ENCODE data around the gene SOX12. TPM values are rescaled to one million over a fixed set of nuclear protein-coding genes. Genes with fewer than 3 reads are reported as not detected.

SOX12 gene
- total and polyA plus RNA-seq, 8 donors, result 2.9 to 8.8 (median 5.4) TPM

DNA sequence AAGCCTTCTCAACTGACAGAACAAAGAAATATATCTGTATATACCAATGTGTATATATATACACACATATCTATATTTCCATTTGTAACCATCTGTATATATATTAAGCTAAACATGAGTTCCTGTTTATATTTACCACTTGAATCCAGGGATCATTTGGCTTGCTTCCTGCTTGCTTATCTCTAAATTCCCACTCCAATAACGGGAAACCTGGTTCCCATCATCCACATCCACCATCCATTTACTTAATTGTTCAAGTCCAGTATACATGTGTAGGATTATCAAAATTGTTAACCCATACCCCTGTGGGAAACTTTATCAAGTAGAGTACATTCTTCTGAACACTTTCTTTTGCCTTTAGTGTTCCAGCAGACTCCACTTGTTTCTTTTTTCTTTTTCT is 12.5 kb upstream of the SOX12 start:
- FAIRE-seq (no peak), ATAC-seq (no peak), DNase-seq (no peak)
- no peak for TF ChIP-seq CTCF (IDR thresholded peaks at IDR 0.05)
- Histone ChIP-seq H3K36me3 (no peaks in the 10 kb centered on the region), H3K4me1 (peaks cover 0 to 3% (median 0%) of the 10 kb centered on the region in 3 donors), H3K4me3 (no peak overlapping the region), H3K27me3 (no peaks in the 10 kb centered on the region), H3K9me3 (no peaks in the 10 kb centered on the region), H3K27ac (no peak overlapping the region)
- 42% methylated on average over 1 of the region's 1 CpG for WGBS, 2 donors
- intact Hi-C loops (cut with DNase I), result no loop called here

- no peak for FAIRE-seq
- TF ChIP-seq CTCF (IDR thresholded peaks at IDR 0.05), result no peak
- no peak for ATAC-seq
Measured at GRCh38 chr20:313402-313801, 11.9 kb upstream of the SOX12 start.

GRCh38 chr20:313948-314347 is 11.4 kb upstream of the SOX12 start:
- H3K9me3 ChIP-seq, result no peaks in the 10 kb centered on the region
- H3K4me1 ChIP-seq, result peaks cover 0 to 3% (median 0%) of the 10 kb centered on the region in 3 donors
- no peaks in the 10 kb centered on the region for H3K36me3 ChIP-seq
- H3K27me3 ChIP-seq, result no peaks in the 10 kb centered on the region
- intact Hi-C loops (cut with DNase I), result no loop called here
- no peak overlapping the region for H3K4me3 ChIP-seq
- H3K27ac ChIP-seq, result no peak overlapping the region
- no peak for ATAC-seq
- no peak for TF ChIP-seq CTCF (IDR thresholded peaks at IDR 0.05)
- FAIRE-seq, result no peak
- DNase-seq, result no peak

More at GRCh38 chr20:313402-313801, 11.9 kb upstream of the SOX12 start:
- intact Hi-C loops (cut with DNase I), result no loop called here
- H3K27ac ChIP-seq, result no peak overlapping the region
- no peaks in the 10 kb centered on the region for H3K9me3 ChIP-seq
- peaks cover 0 to 3% (median 0%) of the 10 kb centered on the region in 3 donors for H3K4me1 ChIP-seq
- H3K36me3 ChIP-seq, result no peaks in the 10 kb centered on the region
- 89 to 90% methylated on average over 5 of the region's 5 CpGs for WGBS, 2 donors
- H3K27me3 ChIP-seq, result no peaks in the 10 kb centered on the region
- H3K4me3 ChIP-seq, result no peak overlapping the region
- DNase-seq, result no peak

- no peak for TF ChIP-seq CTCF (IDR thresholded peaks at IDR 0.05)
- intact Hi-C loops (cut with DNase I), result no loop called here
- ATAC-seq, result no peak
- 80 to 88% methylated on average over 2 of the region's 2 CpGs for whole genome bisulfite sequencing, 2 donors
- no peaks in the 10 kb centered on the region for H3K4me1 ChIP-seq
- H3K9me3 ChIP-seq, result no peaks in the 10 kb centered on the region
- H3K27ac ChIP-seq, result no peak overlapping the region
- FAIRE-seq, result no peak
- H3K27me3 ChIP-seq, result no peaks in the 10 kb centered on the region
- H3K4me3 ChIP-seq, result no peak overlapping the region
- DNase-seq, result peak in 1 of 6 donors; percentile 6
- no peaks in the 10 kb centered on the region for H3K36me3 ChIP-seq
Measured at GRCh38 chr20:316316-317068, 8.9 kb upstream of the SOX12 start.

Data from pancreas (tissue), 10 donors.